Tibial nerve (tissue), 4 donors: ENCODE measurements around the gene TSGA10IP.

ENCODE experiments used
- CTCF ChIP-seq, 5 experiments: fragments of 200-600 bp in 3 of 5; fragments of 450-650 bp in 2 of 5; sonication (generic) in 3 of 5; IDR thresholded peaks; one replicate each; pipeline ENCODE4 v1.5.1; 2016 to 2019; ENCODE audit warnings: antibody characterized with exemption in 5 of 5, mild to moderate bottlenecking in 3 of 5, moderate library complexity in 2 of 5
- EP300 ChIP-seq, 2 donors: sonication (generic); formaldehyde crosslinking; IDR thresholded peaks; one replicate each; pipeline ENCODE4 v1.6.1; 2017; ENCODE audit warnings: antibody characterized with exemption in 2 of 2, mild to moderate bottlenecking in 1 of 2

- TF ChIP-seq CTCF (IDR thresholded peaks at IDR 0.05) (peak in 1 of 5 experiments; percentile 52), EP300 (IDR thresholded peaks at IDR 0.05) (peak; percentile 97)
Observed at GRCh38 chr11:65961267-65962140, 16.2 kb downstream of the TSGA10IP start, which contains the start of gene SART1.
